Measurements from ENCODE around the gene PTGDS.
A peak's percentile ranks its signal among the peaks of the same experiment; 100 is the strongest.

PTGDS gene

DNA sequence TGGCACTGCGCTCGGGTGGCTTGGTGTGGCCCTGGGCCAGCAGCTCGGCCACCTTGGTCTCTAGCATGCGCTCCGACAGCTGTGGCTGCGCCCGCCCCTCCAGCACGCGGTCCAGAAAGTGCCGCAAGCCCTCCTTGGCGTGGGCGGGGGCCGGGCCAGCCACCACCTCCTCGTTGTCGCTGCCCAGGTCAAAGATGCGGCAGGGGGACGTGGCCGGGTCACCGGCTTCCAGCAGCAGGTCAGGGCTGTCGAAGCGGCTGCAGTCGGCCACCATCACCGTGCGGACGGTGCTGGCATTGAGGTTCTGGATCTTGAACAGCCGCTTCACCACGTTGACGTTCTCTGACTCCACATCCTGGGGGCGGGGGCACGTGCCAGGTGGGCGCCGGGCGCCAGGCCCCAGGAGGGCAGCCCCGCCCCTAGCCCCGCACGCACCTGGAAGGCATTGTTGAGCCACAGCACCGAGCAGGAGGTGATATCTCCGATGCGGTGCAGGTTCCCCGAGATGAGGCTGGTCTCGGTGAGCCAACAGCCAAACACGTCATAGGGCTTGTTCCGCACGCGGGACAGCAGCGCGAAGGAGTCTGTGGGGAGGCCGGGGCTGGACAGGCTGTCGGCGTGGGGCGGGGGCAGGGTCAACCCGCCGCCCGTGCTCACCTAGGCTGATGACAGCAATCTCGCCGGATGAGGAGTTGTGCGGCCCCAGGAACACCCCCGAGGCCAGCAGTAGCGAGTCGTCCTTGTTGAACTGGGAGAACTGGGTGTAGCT is 35.0 kb upstream of the PTGDS start:
- Histone ChIP-seq H3K79me1 (ENCODE audit: low read length) (peaks cover 11% of the 10 kb centered on the region), H3K27ac (ENCODE audit: low read depth, low read length) (no peak overlapping the region), H3K9me3 (ENCODE audit: insufficient read depth, low read depth, low read length) (peaks cover 4% of the 10 kb centered on the region), H2AFZ (ENCODE audit: insufficient read depth, low read length, poor library complexity) (no peak overlapping the region), H3K23ac (ENCODE audit: low read length) (no peak overlapping the region), H3K27me3 (ENCODE audit: insufficient read depth, low read length) (no peaks in the 10 kb centered on the region), H4K91ac (ENCODE audit: low read depth, low read length) (no peak overlapping the region), H2AK5ac (ENCODE audit: low read length) (no peak overlapping the region), H3K18ac (ENCODE audit: low read length) (no peak overlapping the region), H2BK5ac (ENCODE audit: low read depth, low read length, poor library complexity) (no peak overlapping the region), H3K4me2 (ENCODE audit: low read length) (peak overlapping the region; percentile 77), H3K4ac (ENCODE audit: low read depth, low read length) (no peak overlapping the region), H3K14ac (ENCODE audit: low read length) (no peak overlapping the region), H3K4me1 (ENCODE audit: control insufficient read depth in 1 of 2, insufficient read depth in 2 of 2, low read length in 2 of 2) (peaks cover 8 to 14% of the 10 kb centered on the region in 2 experiments), H3K36me3 (ENCODE audit: control insufficient read depth in 1 of 2, insufficient read depth in 2 of 2, low read length in 2 of 2) (peaks cover 49 to 50% of the 10 kb centered on the region in 2 experiments), H3K79me2 (ENCODE audit: control insufficient read depth, insufficient read depth, low read length, poor library complexity) (peaks cover 13% of the 10 kb centered on the region), H3K4me3 (ENCODE audit: low read depth, low read length) (no peak overlapping the region), H4K8ac (ENCODE audit: low read depth, low read length) (no peak overlapping the region), H3K9ac (ENCODE audit: low read length) (no peak overlapping the region), H2BK120ac (ENCODE audit: insufficient read depth, low read length, poor library complexity) (no peak overlapping the region), H4K12ac (ENCODE audit: low read depth, low read length) (no peak overlapping the region), H2BK12ac (ENCODE audit: low read length) (no peak overlapping the region)
- no CpG with 5 or more reads among the region's 60 CpGs for WGBS (ENCODE audit: extremely low coverage, insufficient coverage, insufficient read length)
- no peak for DNase-seq

DNA sequence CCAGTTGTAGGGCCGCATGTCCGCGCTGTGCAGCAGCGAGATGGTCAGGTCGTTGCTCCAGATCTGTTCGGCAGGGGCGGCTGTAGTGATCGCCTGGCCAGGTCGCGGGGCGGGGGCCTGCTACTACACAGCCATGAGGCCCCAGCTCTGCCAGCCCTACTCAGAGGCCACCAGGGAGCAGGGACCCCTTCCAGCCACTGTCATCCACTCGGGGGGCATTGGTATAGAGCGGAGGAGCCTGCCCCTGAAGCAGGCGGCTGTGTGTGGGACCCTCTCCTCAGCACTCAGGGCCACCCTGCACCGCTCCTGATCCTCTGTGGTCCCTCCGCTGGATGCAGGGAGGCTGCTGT is 34.4 kb upstream of the PTGDS start:
- peak overlapping the region; percentile 77 for H3K4me2 ChIP-seq (ENCODE audit: low read length)
- H2BK12ac ChIP-seq (ENCODE audit: low read length): no peak overlapping the region
- peaks cover 13% of the 10 kb centered on the region for H3K79me2 ChIP-seq (ENCODE audit: control insufficient read depth, insufficient read depth, low read length, poor library complexity)
- peak overlapping the region; percentile 98 for H4K91ac ChIP-seq (ENCODE audit: low read depth, low read length)
- H3K9ac ChIP-seq (ENCODE audit: low read length): no peak overlapping the region
- H3K4ac ChIP-seq (ENCODE audit: low read depth, low read length): peak overlapping the region; percentile 87
- peaks cover 4% of the 10 kb centered on the region for H3K9me3 ChIP-seq (ENCODE audit: insufficient read depth, low read depth, low read length)
- H3K4me1 ChIP-seq (ENCODE audit: control insufficient read depth in 1 of 2, insufficient read depth in 2 of 2, low read length in 2 of 2): peaks cover 8 to 14% of the 10 kb centered on the region in 2 experiments
- H4K12ac ChIP-seq (ENCODE audit: low read depth, low read length): no peak overlapping the region
- H3K79me1 ChIP-seq (ENCODE audit: low read length): peaks cover 11% of the 10 kb centered on the region
- no peaks in the 10 kb centered on the region for H3K27me3 ChIP-seq (ENCODE audit: insufficient read depth, low read length)
- H2BK120ac ChIP-seq (ENCODE audit: insufficient read depth, low read length, poor library complexity): no peak overlapping the region
- H3K23ac ChIP-seq (ENCODE audit: low read length): no peak overlapping the region
- H3K18ac ChIP-seq (ENCODE audit: low read length): peak overlapping the region; percentile 10
- no peak overlapping the region for H4K8ac ChIP-seq (ENCODE audit: low read depth, low read length)
- no CpG with 5 or more reads among the region's 16 CpGs for WGBS (ENCODE audit: extremely low coverage, insufficient coverage, insufficient read length)
- DNase-seq: no peak
- H2AFZ ChIP-seq (ENCODE audit: insufficient read depth, low read length, poor library complexity): no peak overlapping the region
- H3K27ac ChIP-seq (ENCODE audit: low read depth, low read length): peak overlapping the region; percentile 6
- no peak overlapping the region for H2BK5ac ChIP-seq (ENCODE audit: low read depth, low read length, poor library complexity)
- H3K14ac ChIP-seq (ENCODE audit: low read length): no peak overlapping the region
- no peak overlapping the region for H3K4me3 ChIP-seq (ENCODE audit: low read depth, low read length)
- peaks cover 43 to 45% of the 10 kb centered on the region in 2 experiments for H3K36me3 ChIP-seq (ENCODE audit: control insufficient read depth in 1 of 2, insufficient read depth in 2 of 2, low read length in 2 of 2)
- no peak overlapping the region for H2AK5ac ChIP-seq (ENCODE audit: low read length)

DNA sequence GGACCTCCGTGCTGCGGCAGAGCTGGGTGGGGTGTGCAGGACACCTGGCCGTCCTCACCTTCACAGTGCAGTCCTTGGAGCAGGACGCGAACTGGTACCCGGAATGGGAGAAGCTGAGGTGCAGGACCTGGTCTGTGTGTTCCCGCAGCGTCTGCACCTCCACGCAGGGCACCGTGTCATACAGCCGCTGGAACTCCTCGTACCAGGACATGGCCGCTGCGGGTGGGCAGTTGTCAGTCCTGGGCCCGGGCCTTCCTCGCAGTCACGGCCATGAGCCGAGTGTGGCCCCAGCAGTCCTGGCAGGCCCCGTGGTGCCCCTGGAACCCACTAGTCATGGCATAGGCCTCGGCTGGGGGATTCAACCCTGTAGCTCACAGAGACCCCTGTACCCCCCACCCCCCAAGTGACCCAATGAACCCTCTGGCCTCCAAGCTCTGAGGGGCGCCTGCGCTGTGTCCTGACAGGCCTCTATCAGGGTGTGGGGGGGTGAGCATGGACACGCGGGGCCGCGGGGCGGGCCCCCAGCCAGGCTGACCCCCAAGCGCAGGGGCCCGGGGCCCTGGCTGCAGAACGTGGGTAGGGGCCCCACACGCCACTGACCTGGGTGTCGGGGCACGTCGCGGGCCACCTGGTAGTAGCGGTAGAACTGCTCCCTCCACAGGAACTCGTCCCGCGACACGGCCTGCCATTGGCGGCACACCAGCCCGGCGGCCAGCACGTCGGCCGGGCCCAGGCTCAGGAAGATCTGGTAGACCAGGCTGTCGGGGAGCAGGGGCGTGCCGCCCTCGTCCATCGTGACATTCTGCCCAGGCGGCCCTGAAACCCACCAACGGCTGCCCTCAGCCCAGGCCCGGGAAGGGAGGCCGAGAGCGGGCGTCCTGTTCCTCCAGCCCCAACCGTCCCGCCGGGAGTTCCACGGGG is 33.8 kb upstream of the PTGDS start:
- H2BK12ac ChIP-seq (ENCODE audit: low read length): no peak overlapping the region
- peak overlapping the region; percentile 98 for H4K91ac ChIP-seq (ENCODE audit: low read depth, low read length)
- H3K27me3 ChIP-seq (ENCODE audit: insufficient read depth, low read length): no peaks in the 10 kb centered on the region
- H4K12ac ChIP-seq (ENCODE audit: low read depth, low read length): peak overlapping the region; percentile 88
- H3K23ac ChIP-seq (ENCODE audit: low read length): peak overlapping the region; percentile 2
- H3K18ac ChIP-seq (ENCODE audit: low read length): peak overlapping the region; percentile 87
- H3K9ac ChIP-seq (ENCODE audit: low read length): peak overlapping the region; percentile 96
- peaks cover 43 to 44% of the 10 kb centered on the region in 2 experiments for H3K36me3 ChIP-seq (ENCODE audit: control insufficient read depth in 1 of 2, insufficient read depth in 2 of 2, low read length in 2 of 2)
- WGBS (ENCODE audit: extremely low coverage, insufficient coverage, insufficient read length): no CpG with 5 or more reads among the region's 61 CpGs
- H2BK120ac ChIP-seq (ENCODE audit: insufficient read depth, low read length, poor library complexity): peak overlapping the region; percentile 62
- H3K79me1 ChIP-seq (ENCODE audit: low read length): peaks cover 11% of the 10 kb centered on the region
- peak overlapping the region; percentile 87 for H3K4ac ChIP-seq (ENCODE audit: low read depth, low read length)
- peaks cover 13% of the 10 kb centered on the region for H3K79me2 ChIP-seq (ENCODE audit: control insufficient read depth, insufficient read depth, low read length, poor library complexity)
- peak overlapping the region; percentile 90 for H2BK5ac ChIP-seq (ENCODE audit: low read depth, low read length, poor library complexity)
- H4K8ac ChIP-seq (ENCODE audit: low read depth, low read length): peak overlapping the region; percentile 89
- H3K9me3 ChIP-seq (ENCODE audit: insufficient read depth, low read depth, low read length): peaks cover 4% of the 10 kb centered on the region
- peak overlapping the region; percentile 79 for H2AFZ ChIP-seq (ENCODE audit: insufficient read depth, low read length, poor library complexity)
- peak overlapping the region; percentile 77 for H3K4me2 ChIP-seq (ENCODE audit: low read length)
- peak in 1 of 2 donors; percentile 40 for DNase-seq
- peak overlapping the region; percentile 72 for H2AK5ac ChIP-seq (ENCODE audit: low read length)
- H3K14ac ChIP-seq (ENCODE audit: low read length): peak overlapping the region; percentile 96
- peak overlapping the region; percentile 98 for H3K4me3 ChIP-seq (ENCODE audit: low read depth, low read length)
- H3K4me1 ChIP-seq (ENCODE audit: control insufficient read depth in 1 of 2, insufficient read depth in 2 of 2, low read length in 2 of 2): peaks cover 8 to 11% of the 10 kb centered on the region in 2 experiments
- peak overlapping the region; percentile 80 for H3K27ac ChIP-seq (ENCODE audit: low read depth, low read length)

DNA sequence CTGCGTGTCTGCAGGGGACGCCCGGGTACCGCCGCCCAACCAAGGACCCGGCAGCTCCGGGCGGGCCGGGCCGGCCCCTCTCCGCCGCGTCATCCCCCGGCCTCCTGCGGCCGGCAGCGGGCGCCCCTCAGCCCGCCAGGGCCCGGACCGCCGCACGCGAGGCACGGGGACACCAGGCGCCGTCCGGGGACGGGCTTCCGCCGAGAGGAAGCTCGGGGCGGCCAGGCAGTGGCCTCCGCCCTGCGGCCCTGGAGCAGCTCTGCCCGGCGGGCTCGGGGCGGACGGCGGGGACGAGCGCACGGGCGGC is 33.1 kb upstream of the PTGDS start:
- Histone ChIP-seq H4K8ac (ENCODE audit: low read depth, low read length) (peak overlapping the region; percentile 89), H3K4me3 (ENCODE audit: low read depth, low read length) (peak overlapping the region; percentile 98), H3K4me1 (ENCODE audit: control insufficient read depth in 1 of 2, insufficient read depth in 2 of 2, low read length in 2 of 2) (peaks cover 9 to 12% of the 10 kb centered on the region in 2 experiments), H3K27me3 (ENCODE audit: insufficient read depth, low read length) (no peaks in the 10 kb centered on the region), H3K36me3 (ENCODE audit: control insufficient read depth in 1 of 2, insufficient read depth in 2 of 2, low read length in 2 of 2) (peaks cover 42 to 43% of the 10 kb centered on the region in 2 experiments), H3K9me3 (ENCODE audit: insufficient read depth, low read depth, low read length) (peaks cover 4% of the 10 kb centered on the region), H4K91ac (ENCODE audit: low read depth, low read length) (peak overlapping the region; percentile 98), H4K12ac (ENCODE audit: low read depth, low read length) (peak overlapping the region; percentile 88), H2AK5ac (ENCODE audit: low read length) (peak overlapping the region; percentile 72), H3K9ac (ENCODE audit: low read length) (peak overlapping the region; percentile 96), H3K14ac (ENCODE audit: low read length) (peak overlapping the region; percentile 96), H3K79me1 (ENCODE audit: low read length) (peaks cover 11% of the 10 kb centered on the region), H3K23ac (ENCODE audit: low read length) (no peak overlapping the region), H2BK5ac (ENCODE audit: low read depth, low read length, poor library complexity) (peak overlapping the region; percentile 90), H3K4me2 (ENCODE audit: low read length) (peak overlapping the region; percentile 77), H3K4ac (ENCODE audit: low read depth, low read length) (peak overlapping the region; percentile 87), H2AFZ (ENCODE audit: insufficient read depth, low read length, poor library complexity) (peak overlapping the region; percentile 79), H2BK120ac (ENCODE audit: insufficient read depth, low read length, poor library complexity) (peak overlapping the region; percentile 62), H3K79me2 (ENCODE audit: control insufficient read depth, insufficient read depth, low read length, poor library complexity) (peaks cover 13% of the 10 kb centered on the region), H3K27ac (ENCODE audit: low read depth, low read length) (peak overlapping the region; percentile 80), H3K18ac (ENCODE audit: low read length) (peak overlapping the region; percentile 87), H2BK12ac (ENCODE audit: low read length) (no peak overlapping the region)
- WGBS (ENCODE audit: extremely low coverage, insufficient coverage, insufficient read length): no CpG with 5 or more reads among the region's 45 CpGs
- DNase-seq: peak; percentile 19 to 49
